Subcutaneous abdominal adipose tissue (tissue), 5 donors: ENCODE results near the gene UBE2S.
"Not testable (repeated sequence)": the region's sequence is repeated elsewhere in the genome, so short reads cannot be mapped to it uniquely, and the experiment has no call there.

Source experiments
- H3K27ac ChIP-seq: one replicate; pipeline ENCODE4 v1.7.0; 2013; ENCODE audit warnings: low read depth, mild to moderate bottlenecking, inconsistent platforms, low read length, moderate library complexity
- H3K27me3 ChIP-seq, 5 donors: one replicate each; pipeline ENCODE4 v1.7.0; 2013; ENCODE audit warnings: low read length in 5 of 5, inconsistent platforms in 1 of 5; ENCODE audit not compliant: control insufficient read depth in 5 of 5, insufficient read depth in 4 of 5
- H3K36me3 ChIP-seq, 5 donors: one replicate each; pipeline ENCODE4 v1.7.0; 2013; ENCODE audit warnings: low read length in 5 of 5; ENCODE audit not compliant: control insufficient read depth in 5 of 5, insufficient read depth in 5 of 5
- H3K4me1 ChIP-seq, 5 donors: one replicate each; pipeline ENCODE4 v1.7.0; 2013; ENCODE audit warnings: low read length in 5 of 5, mild to moderate bottlenecking in 3 of 5, moderate library complexity in 1 of 5; ENCODE audit not compliant: control insufficient read depth in 5 of 5, insufficient read depth in 5 of 5
- H3K4me3 ChIP-seq, 5 donors: one replicate each; pipeline ENCODE4 v1.7.0; 2013; ENCODE audit warnings: low read length in 5 of 5, low read depth in 1 of 5
- H3K9ac ChIP-seq, 5 donors: one replicate each; pipeline ENCODE4 v1.7.0; 2013; ENCODE audit warnings: low read length in 5 of 5, mild to moderate bottlenecking in 4 of 5, moderate library complexity in 3 of 5
- H3K9me3 ChIP-seq, 5 donors: one replicate each; pipeline ENCODE4 v1.7.0; 2013; ENCODE audit warnings: low read length in 5 of 5; ENCODE audit not compliant: control insufficient read depth in 5 of 5
- donor health status: healthy.
- donor health status: healthy.
- donor health status: healthy.
- donor health status: healthy.
- donor health status: healthy.

The UBE2S gene

GRCh38 chr19:55424518-55424917, 16.9 kb upstream of the UBE2S start:
- no peak overlapping the region for H3K9ac ChIP-seq
- no peaks in the 10 kb centered on the region for H3K4me1 ChIP-seq
- peaks cover 0 to 4% (median 0%) of the 10 kb centered on the region in 5 donors for H3K9me3 ChIP-seq
- no peak overlapping the region for H3K27ac ChIP-seq
- peaks cover 14 to 32% (median 16%) of the 10 kb centered on the region in 5 donors for H3K27me3 ChIP-seq
- H3K36me3 ChIP-seq = no peaks in the 10 kb centered on the region
- no peak overlapping the region for H3K4me3 ChIP-seq

GRCh38 chr19:55423225-55424005, 15.8 kb upstream of the UBE2S start:
- Histone ChIP-seq H3K9me3 (peaks cover 0 to 4% (median 0%) of the 10 kb centered on the region in 5 donors), H3K4me1 (no peaks in the 10 kb centered on the region), H3K27ac (no peak overlapping the region), H3K9ac (no peak overlapping the region), H3K4me3 (no peak overlapping the region), H3K36me3 (no peaks in the 10 kb centered on the region), H3K27me3 (peaks cover 5 to 22% (median 12%) of the 10 kb centered on the region in 5 donors)

- H3K27ac ChIP-seq, H3K4me3 ChIP-seq, H3K36me3 ChIP-seq, H3K9me3 ChIP-seq, H3K4me1 ChIP-seq, H3K9ac ChIP-seq: not testable (repeated sequence)
- peaks cover 4 to 22% (median 8%) of the 10 kb centered on the region in 5 donors for H3K27me3 ChIP-seq
Measured at GRCh38 chr19:55421281-55421680, 13.7 kb upstream of the UBE2S start.

- no peaks in the 10 kb centered on the region for H3K36me3 ChIP-seq
- peaks cover 3 to 19% (median 9%) of the 10 kb centered on the region in 5 donors for H3K27me3 ChIP-seq
- no peak overlapping the region for H3K27ac ChIP-seq
- peaks cover 0 to 3% (median 0%) of the 10 kb centered on the region in 5 donors for H3K9me3 ChIP-seq
- H3K4me3 ChIP-seq = no peak overlapping the region
- no peak overlapping the region for H3K9ac ChIP-seq
- no peaks in the 10 kb centered on the region for H3K4me1 ChIP-seq
Measured at GRCh38 chr19:55419624-55420236, 12.1 kb upstream of the UBE2S start.

GRCh38 chr19:55419103-55419502, 11.5 kb upstream of the UBE2S start:
- H3K36me3 ChIP-seq = no peaks in the 10 kb centered on the region
- H3K27me3 ChIP-seq = peaks cover 0 to 15% (median 6%) of the 10 kb centered on the region in 5 donors
- no peak overlapping the region for H3K9ac ChIP-seq
- no peak overlapping the region for H3K4me3 ChIP-seq
- H3K9me3 ChIP-seq = no peaks in the 10 kb centered on the region
- H3K4me1 ChIP-seq = no peaks in the 10 kb centered on the region
- H3K27ac ChIP-seq = no peak overlapping the region

GRCh38 chr19:55418185-55418584, 10.6 kb upstream of the UBE2S start:
- Histone ChIP-seq H3K27ac (no peak overlapping the region), H3K27me3 (peaks cover 0 to 10% (median 6%) of the 10 kb centered on the region in 5 donors), H3K36me3 (no peaks in the 10 kb centered on the region), H3K9me3 (no peaks in the 10 kb centered on the region), H3K4me3 (no peak overlapping the region), H3K4me1 (no peaks in the 10 kb centered on the region), H3K9ac (no peak overlapping the region)

- peaks cover 0 to 12% (median 6%) of the 10 kb centered on the region in 5 donors for H3K36me3 ChIP-seq
- H3K9me3 ChIP-seq = no peaks in the 10 kb centered on the region
- H3K4me3 ChIP-seq = no peak overlapping the region
Measured at GRCh38 chr19:55410168-55410567, 2.6 kb upstream of the UBE2S start.

GRCh38 chr19:55409179-55409578, 1.6 kb upstream of the UBE2S start:
- H3K4me3 ChIP-seq, H3K27ac ChIP-seq, H3K27me3 ChIP-seq, H3K9ac ChIP-seq, H3K9me3 ChIP-seq: not testable (repeated sequence)
- Histone ChIP-seq H3K4me1 (peaks cover 0 to 23% (median 18%) of the 10 kb centered on the region in 5 donors), H3K36me3 (peaks cover 0 to 17% (median 10%) of the 10 kb centered on the region in 5 donors)

More at GRCh38 chr19:55410168-55410567, 2.6 kb upstream of the UBE2S start:
- peaks cover 0 to 23% (median 18%) of the 10 kb centered on the region in 5 donors for H3K4me1 ChIP-seq
- no peak overlapping the region for H3K27ac ChIP-seq
- no peaks in the 10 kb centered on the region for H3K27me3 ChIP-seq
- no peak overlapping the region for H3K9ac ChIP-seq

- Histone ChIP-seq H3K4me1 (peaks cover 0 to 23% (median 18%) of the 10 kb centered on the region in 5 donors), H3K27ac (peak overlapping the region; percentile 95), H3K9ac (peak overlapping the region in 1 of 5 donors; percentile 5), H3K9me3 (no peaks in the 10 kb centered on the region), H3K4me3 (peak overlapping the region; percentile 56 to 87 (median 75)), H3K36me3 (peaks cover 0 to 22% (median 14%) of the 10 kb centered on the region in 5 donors), H3K27me3 (no peaks in the 10 kb centered on the region)
Measured at GRCh38 chr19:55408533-55408872, 915 bp upstream of the UBE2S start.
